ENCODE measurements around the gene BCAS1.

- TF ChIP-seq CTCF (IDR thresholded peaks at IDR 0.05; ENCODE audit: borderline replicate concordance, extremely low read depth, low read length, poor library complexity, severe bottlenecking) (no peak), EZH2 (IDR thresholded peaks at IDR 0.05; ENCODE audit: borderline replicate concordance, low read depth, low read length, severe bottlenecking) (no peak)
Observed at GRCh38 chr20:53978497-53978896, 91.9 kb downstream of the BCAS1 start.

Measured in DND-41 (cell line).